NCI-H2171 (cell line): ENCODE data around the gene DNAAF5.
A peak's percentile ranks its signal among the peaks of the same experiment; 100 is the strongest.
"Not testable (repeated sequence)": the region's sequence is repeated elsewhere in the genome, so short reads cannot be mapped to it uniquely, and the experiment has no call there.

Experiments used
- DNase-seq: peaks from one replicate; lab custom pipeline; 2025; lab: John Stamatoyannopoulos, UW

Gene DNAAF5

GRCh38 chr7:730501-731439 is 4.3 kb downstream of the DNAAF5 start:
- no peak for DNase-seq

GRCh38 chr7:731440-732085 is 5.1 kb downstream of the DNAAF5 start:
- DNase-seq = no peak

GRCh38 chr7:732094-732541 is 5.6 kb downstream of the DNAAF5 start:
- DNase-seq = peak; percentile 76

- no peak for DNase-seq
Observed at GRCh38 chr7:732556-732955, 6.1 kb downstream of the DNAAF5 start.

GRCh38 chr7:734214-734613 is 7.7 kb downstream of the DNAAF5 start:
- DNase-seq = no peak

GRCh38 chr7:734808-735207 is 8.3 kb downstream of the DNAAF5 start:
- DNase-seq = no peak

- no peak for DNase-seq
Observed at GRCh38 chr7:738241-738640, 11.7 kb downstream of the DNAAF5 start.

- no peak for DNase-seq
Observed at GRCh38 chr7:738723-739454, 12.4 kb downstream of the DNAAF5 start.

GRCh38 chr7:739455-739982 is 13.0 kb downstream of the DNAAF5 start:
- no peak for DNase-seq

GRCh38 chr7:739983-740942 is 13.8 kb downstream of the DNAAF5 start:
- DNase-seq = no peak

- no peak for DNase-seq
Observed at GRCh38 chr7:741191-741671, 14.7 kb downstream of the DNAAF5 start.

GRCh38 chr7:741850-742249 is 15.4 kb downstream of the DNAAF5 start:
- no peak for DNase-seq

- DNase-seq = no peak
Observed at GRCh38 chr7:742791-743190, 16.3 kb downstream of the DNAAF5 start.

GRCh38 chr7:743341-744127 is 17.0 kb downstream of the DNAAF5 start:
- DNase-seq = not testable (repeated sequence)

GRCh38 chr7:744128-744520 is 17.6 kb downstream of the DNAAF5 start:
- not testable (repeated sequence) for DNase-seq

GRCh38 chr7:744854-745430 is 18.4 kb downstream of the DNAAF5 start:
- no peak for DNase-seq

- DNase-seq = no peak
Observed at GRCh38 chr7:745431-746154, 19.1 kb downstream of the DNAAF5 start.

GRCh38 chr7:746155-747061 is 19.9 kb downstream of the DNAAF5 start:
- DNase-seq = no peak
